Measurements from ENCODE around the gene STAT5B. TPM values are rescaled to one million over a fixed set of nuclear protein-coding genes. Genes with fewer than 3 reads are reported as not detected.
"Not testable (repeated sequence)": the region's sequence is repeated elsewhere in the genome, so short reads cannot be mapped to it uniquely, and the experiment has no call there.

The STAT5B gene
- total RNA-seq, 2 experiments from 2014 or later = 185 to 192 TPM

- intact Hi-C loops (cut with micrococcal nuclease); H3K4me3 Mint-ChIP-seq; H3K9me3 Mint-ChIP-seq; H3K27ac Mint-ChIP-seq; CTCF ChIA-PET; DNase-seq; H3K27me3 Mint-ChIP-seq (ENCODE audit: low read depth): not testable (repeated sequence)
- Mint-ChIP-seq H3K36me3 (ENCODE audit: low read depth) (peaks cover 72% of the 10 kb centered on the region), H3K4me1 (ENCODE audit: low read depth) (peaks cover 54% of the 10 kb centered on the region)
Measured at GRCh38 chr17:42305031-42305330, 28.8 kb upstream of the STAT5B start.

- Mint-ChIP-seq H3K9me3 (no peaks in the 10 kb centered on the region), H3K27me3 (ENCODE audit: low read depth) (no peaks in the 10 kb centered on the region), H3K36me3 (ENCODE audit: low read depth) (peaks cover 70% of the 10 kb centered on the region), H3K4me3 (no peak overlapping the region), H3K27ac (no peak overlapping the region), H3K4me1 (ENCODE audit: low read depth) (peaks cover 48% of the 10 kb centered on the region)
- CTCF ChIA-PET = interaction anchor here (0.6 to 0.7 kb wide), 2 partner anchors 82 to 98 kb away, joined by 3 to 5 read pairs; no protein-coding TSS in a partner anchor
- no peak for DNase-seq
- intact Hi-C loops (cut with micrococcal nuclease) = no loop called here
Measured at GRCh38 chr17:42304187-42305030, 28.2 kb upstream of the STAT5B start.

DNA sequence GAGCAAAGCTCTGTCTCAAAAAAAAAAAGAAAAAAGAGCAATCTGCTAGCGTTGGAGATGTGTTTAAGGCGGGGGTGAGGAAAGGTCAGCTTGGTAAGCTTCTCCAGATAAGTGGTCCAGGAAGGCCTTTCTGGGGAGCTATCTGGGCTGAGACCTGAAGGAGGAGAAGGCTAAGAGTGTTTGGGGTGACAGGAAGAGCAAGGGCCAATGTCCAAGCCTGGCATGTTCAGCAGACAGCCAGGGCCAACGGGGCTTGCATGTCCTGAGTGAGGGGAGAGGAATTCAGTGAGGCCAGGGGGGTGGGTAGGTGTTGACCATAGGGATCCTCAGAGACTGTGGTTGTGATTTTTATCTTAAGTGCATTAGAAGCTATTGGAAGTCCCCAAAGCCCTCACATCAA lies 27.5 kb upstream of the STAT5B start:
- peaks cover 66% of the 10 kb centered on the region for H3K36me3 Mint-ChIP-seq (ENCODE audit: low read depth)
- CTCF ChIA-PET = interaction anchor here (0.6 to 0.7 kb wide), 3 partner anchors 14 to 98 kb away, joined by 3 to 5 read pairs (median 3); no protein-coding TSS in a partner anchor
- intact Hi-C loops (cut with micrococcal nuclease) = no loop called here
- H3K27ac Mint-ChIP-seq = peak overlapping the region; percentile 16
- no peaks in the 10 kb centered on the region for H3K27me3 Mint-ChIP-seq (ENCODE audit: low read depth)
- H3K4me3 Mint-ChIP-seq = no peak overlapping the region
- peaks cover 41% of the 10 kb centered on the region for H3K4me1 Mint-ChIP-seq (ENCODE audit: low read depth)
- no peaks in the 10 kb centered on the region for H3K9me3 Mint-ChIP-seq
- no peak for DNase-seq

GRCh38 chr17:42301022-42301421 lies 24.8 kb upstream of the STAT5B start:
- intact Hi-C loops (cut with micrococcal nuclease) = no loop called here
- Mint-ChIP-seq H3K27ac (no peak overlapping the region), H3K9me3 (no peaks in the 10 kb centered on the region), H3K4me1 (ENCODE audit: low read depth) (peaks cover 29% of the 10 kb centered on the region), H3K4me3 (no peak overlapping the region), H3K27me3 (ENCODE audit: low read depth) (no peaks in the 10 kb centered on the region), H3K36me3 (ENCODE audit: low read depth) (peaks cover 59% of the 10 kb centered on the region)
- CTCF ChIA-PET = interaction anchor here (0.7 to 1.9 kb wide), 3 partner anchors 12 to 112 kb away, joined by 3 to 5 read pairs (median 3); no protein-coding TSS in a partner anchor
- DNase-seq = no peak

- H3K27me3 Mint-ChIP-seq (ENCODE audit: low read depth); DNase-seq; intact Hi-C loops (cut with micrococcal nuclease); H3K4me3 Mint-ChIP-seq; CTCF ChIA-PET; H3K27ac Mint-ChIP-seq; H3K9me3 Mint-ChIP-seq: not testable (repeated sequence)
- Mint-ChIP-seq H3K4me1 (ENCODE audit: low read depth) (peaks cover 31% of the 10 kb centered on the region), H3K36me3 (ENCODE audit: low read depth) (peaks cover 63% of the 10 kb centered on the region)
Measured at GRCh38 chr17:42299913-42300312, 23.7 kb upstream of the STAT5B start.

- H3K4me1 Mint-ChIP-seq (ENCODE audit: low read depth) = peaks cover 26% of the 10 kb centered on the region
- CTCF ChIA-PET; DNase-seq; H3K27ac Mint-ChIP-seq; intact Hi-C loops (cut with micrococcal nuclease); H3K9me3 Mint-ChIP-seq; H3K27me3 Mint-ChIP-seq (ENCODE audit: low read depth); H3K4me3 Mint-ChIP-seq: not testable (repeated sequence)
- H3K36me3 Mint-ChIP-seq (ENCODE audit: low read depth) = peaks cover 63% of the 10 kb centered on the region
Measured at GRCh38 chr17:42299361-42299760, 23.2 kb upstream of the STAT5B start.

GRCh38 chr17:42297775-42298174 lies 21.6 kb upstream of the STAT5B start:
- H3K27ac Mint-ChIP-seq; H3K27me3 Mint-ChIP-seq (ENCODE audit: low read depth); DNase-seq; H3K4me3 Mint-ChIP-seq; intact Hi-C loops (cut with micrococcal nuclease); H3K9me3 Mint-ChIP-seq: not testable (repeated sequence)
- Mint-ChIP-seq H3K4me1 (ENCODE audit: low read depth) (peaks cover 26% of the 10 kb centered on the region), H3K36me3 (ENCODE audit: low read depth) (peaks cover 58% of the 10 kb centered on the region)
- CTCF ChIA-PET = interaction anchor here (1.5 kb wide), 1 partner anchor 12 kb away, joined by 3 read pairs; no protein-coding TSS in a partner anchor

GRCh38 chr17:42296012-42296411 lies 19.8 kb upstream of the STAT5B start:
- Mint-ChIP-seq H3K4me1 (ENCODE audit: low read depth) (peaks cover 29% of the 10 kb centered on the region), H3K27ac (no peak overlapping the region), H3K9me3 (no peaks in the 10 kb centered on the region), H3K36me3 (ENCODE audit: low read depth) (peaks cover 55% of the 10 kb centered on the region), H3K27me3 (ENCODE audit: low read depth) (no peaks in the 10 kb centered on the region), H3K4me3 (no peak overlapping the region)
- intact Hi-C loops (cut with micrococcal nuclease) = no loop called here
- DNase-seq = no peak
- CTCF ChIA-PET = interaction anchor here (0.6 to 4.1 kb wide), 4 partner anchors 14 to 74 kb away, joined by 3 to 20 read pairs (median 4); no protein-coding TSS in a partner anchor

DNA sequence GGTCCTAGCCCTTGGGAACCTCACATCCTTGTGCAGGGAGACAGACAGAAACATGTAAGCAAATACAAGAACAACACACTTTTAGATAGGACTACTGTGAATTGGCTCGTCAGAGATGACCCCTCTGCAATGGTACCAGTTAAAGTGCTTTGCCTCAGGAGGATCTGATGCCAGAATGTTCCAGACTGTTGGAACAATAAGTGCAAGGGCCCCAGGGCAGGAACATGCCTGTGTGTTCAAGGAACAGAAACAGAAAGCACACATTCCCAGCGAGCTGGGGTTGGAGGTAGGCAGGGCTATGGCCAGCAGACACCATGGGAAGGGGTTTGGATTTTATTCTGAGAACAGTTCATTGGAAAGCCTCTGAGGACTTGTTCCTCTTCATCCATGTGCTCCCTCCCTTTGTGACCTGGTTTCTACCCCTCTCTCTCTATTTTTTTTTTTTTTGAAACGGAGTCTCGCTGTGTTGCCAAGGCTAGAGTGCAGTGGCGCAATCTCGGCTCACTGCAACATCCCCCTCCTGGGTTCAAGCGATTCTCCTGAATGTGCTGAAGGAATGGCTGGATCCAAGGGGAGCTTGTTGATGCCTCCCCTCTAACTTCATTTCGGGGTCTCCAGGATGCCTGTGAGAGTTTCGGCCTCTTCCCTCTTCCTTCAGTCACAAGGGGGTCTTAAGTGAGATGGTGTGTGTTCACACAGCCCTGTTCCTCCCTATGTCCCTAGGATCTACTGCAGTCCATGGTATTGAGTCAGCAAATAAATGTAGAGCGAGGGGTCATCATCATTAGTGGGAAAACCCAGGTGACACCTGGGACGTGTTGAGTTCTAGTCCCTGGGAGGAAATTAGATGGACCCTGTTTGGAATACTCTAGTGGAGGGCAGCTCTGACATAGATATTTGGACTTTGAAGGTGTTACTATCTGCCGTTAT lies 18.5 kb upstream of the STAT5B start:
- H3K36me3 Mint-ChIP-seq (ENCODE audit: low read depth) = peaks cover 61% of the 10 kb centered on the region
- intact Hi-C loops (cut with micrococcal nuclease) = no loop called here

DNA sequence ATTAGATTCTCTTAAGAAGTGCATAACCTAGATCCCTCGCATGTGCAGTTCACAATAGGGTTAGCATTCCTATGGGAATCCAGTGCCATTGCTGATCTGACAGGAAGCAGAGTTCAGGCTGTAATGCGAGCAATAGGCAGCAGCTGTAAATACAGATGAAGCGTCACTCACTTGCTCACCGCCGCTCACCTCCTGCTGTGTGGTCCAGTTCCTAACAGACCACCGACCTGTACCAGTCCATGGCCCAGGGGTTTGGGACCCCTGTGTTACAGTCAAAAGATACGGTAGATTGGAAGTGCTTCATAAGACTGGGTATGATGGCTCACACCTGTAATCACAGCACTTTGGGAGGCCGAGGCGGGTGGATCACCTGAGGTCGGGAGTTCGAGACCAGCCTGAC lies 14.9 kb upstream of the STAT5B start:
- no peak for DNase-seq
- H3K4me1 Mint-ChIP-seq (ENCODE audit: low read depth) = peaks cover 57% of the 10 kb centered on the region
- H3K36me3 Mint-ChIP-seq (ENCODE audit: low read depth) = peaks cover 66% of the 10 kb centered on the region
- no peaks in the 10 kb centered on the region for H3K9me3 Mint-ChIP-seq
- H3K4me3 Mint-ChIP-seq = peak overlapping the region; percentile 43
- intact Hi-C loops (cut with micrococcal nuclease) = no loop called here
- no peaks in the 10 kb centered on the region for H3K27me3 Mint-ChIP-seq (ENCODE audit: low read depth)
- CTCF ChIA-PET = interaction anchor here (1.6 to 3.4 kb wide), 3 partner anchors 42 to 69 kb away, joined by 4 to 41 read pairs (median 9); no protein-coding TSS in a partner anchor
- peak overlapping the region; percentile 87 for H3K27ac Mint-ChIP-seq

More for the DNA sequence above, 18.5 kb upstream of the STAT5B start:
- peaks cover 42% of the 10 kb centered on the region for H3K4me1 Mint-ChIP-seq (ENCODE audit: low read depth)
- DNase-seq = no peak
- CTCF ChIA-PET = interaction anchor here (0.6 to 4.1 kb wide), 7 partner anchors 13 to 219 kb away, joined by 3 to 20 read pairs (median 3); no protein-coding TSS in a partner anchor
- no peaks in the 10 kb centered on the region for H3K9me3 Mint-ChIP-seq
- H3K4me3 Mint-ChIP-seq = no peak overlapping the region
- peak overlapping the region; percentile 76 for H3K27ac Mint-ChIP-seq
- no peaks in the 10 kb centered on the region for H3K27me3 Mint-ChIP-seq (ENCODE audit: low read depth)

DNA sequence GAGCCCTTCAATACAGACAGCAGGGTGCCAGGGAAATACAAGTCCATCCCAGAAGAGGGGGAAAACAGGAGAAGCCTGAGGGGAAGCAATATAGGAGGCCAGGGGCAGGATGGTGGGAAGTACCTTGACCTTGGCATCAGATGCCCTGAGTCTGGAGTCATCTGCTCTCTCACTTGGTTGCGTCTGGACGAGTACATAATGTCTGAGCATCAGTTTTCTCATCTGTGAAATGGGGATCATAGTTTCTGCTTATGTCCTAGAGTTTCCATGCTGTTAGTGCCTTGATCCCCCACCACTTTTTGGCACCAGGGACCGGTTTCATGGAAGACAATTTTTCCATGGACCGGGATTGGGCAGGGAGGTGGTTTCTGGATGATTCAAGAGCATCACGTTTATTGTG lies 14.4 kb upstream of the STAT5B start:
- no peak for DNase-seq
- H3K27ac Mint-ChIP-seq = peak overlapping the region; percentile 87
- intact Hi-C loops (cut with micrococcal nuclease) = no loop called here
- H3K4me3 Mint-ChIP-seq = peak overlapping the region; percentile 86
- H3K9me3 Mint-ChIP-seq = no peaks in the 10 kb centered on the region
- peaks cover 61% of the 10 kb centered on the region for H3K4me1 Mint-ChIP-seq (ENCODE audit: low read depth)
- CTCF ChIA-PET = interaction anchor here (1.4 to 3.4 kb wide), 5 partner anchors 11 to 68 kb away, joined by 3 to 41 read pairs (median 4); no protein-coding TSS in a partner anchor
- H3K27me3 Mint-ChIP-seq (ENCODE audit: low read depth) = no peaks in the 10 kb centered on the region
- peaks cover 62% of the 10 kb centered on the region for H3K36me3 Mint-ChIP-seq (ENCODE audit: low read depth)

Measured in activated naive CD4-positive, alpha-beta T cell treated with anti-CD3 and anti-CD28 coated beads for 36 hours (primary cell).